Hematopoietic multipotent progenitor cell treated with erythropoietin and hydrocortisone succinate and interleukin-3 and kit ligand, for 6 days (in vitro differentiated cells): ENCODE measurements around the gene CUL4A.
A peak's percentile ranks its signal among the peaks of the same experiment; 100 is the strongest.
"Not testable (repeated sequence)": the region's sequence is repeated elsewhere in the genome, so short reads cannot be mapped to it uniquely, and the experiment has no call there.

Experiments
- DNase-seq: peaks from one replicate; pipeline ENCODE4 v3.0.0-alpha.2; 2015

CUL4A gene

GRCh38 chr13:113293686-113294085, 84.3 kb downstream of the CUL4A start:
- DNase-seq = no peak

- peak; percentile 74 for DNase-seq
Measured at GRCh38 chr13:113295776-113296175, 86.4 kb downstream of the CUL4A start.

GRCh38 chr13:113296823-113297369, 87.5 kb downstream of the CUL4A start, which contains the start of gene LAMP1:
TSS of gene LAMP1 (plus strand) at chr13:113297239. CDS start at chr13:113297435, 196 bp downstream.
- peak; percentile 95 for DNase-seq

- DNase-seq = peak; percentile 58
Measured at GRCh38 chr13:113297370-113298042, 88.1 kb downstream of the CUL4A start.

GRCh38 chr13:113298043-113298945, 88.9 kb downstream of the CUL4A start:
- DNase-seq = peak; percentile 64

- peak; percentile 20 for DNase-seq
Measured at GRCh38 chr13:113299951-113300350, 90.5 kb downstream of the CUL4A start.

- no peak for DNase-seq
Measured at GRCh38 chr13:113302986-113303385, 93.6 kb downstream of the CUL4A start.

GRCh38 chr13:113304121-113304520, 94.7 kb downstream of the CUL4A start:
- no peak for DNase-seq

- no peak for DNase-seq
Measured at GRCh38 chr13:113305208-113305607, 95.8 kb downstream of the CUL4A start.

GRCh38 chr13:113307491-113307890, 98.1 kb downstream of the CUL4A start:
- DNase-seq = no peak

GRCh38 chr13:113309473-113309872, 100.1 kb downstream of the CUL4A start:
- no peak for DNase-seq

- DNase-seq = not testable (repeated sequence)
Measured at GRCh38 chr13:113314112-113314511, 104.7 kb downstream of the CUL4A start.

GRCh38 chr13:113314895-113315470, 105.6 kb downstream of the CUL4A start:
- not testable (repeated sequence) for DNase-seq

- DNase-seq = no peak
Measured at GRCh38 chr13:113315992-113316391, 106.6 kb downstream of the CUL4A start.
